H1 (cell line): Measurements from ENCODE around the gene TMEM255B.

Experiments used
- SIN3A ChIP-seq, 2 experiments: IDR thresholded peaks in 1 of 2; conservative IDR thresholded peaks in 1 of 2; 2 replicates each; pipeline ENCODE4 v1.6.1; 2011 to 2012; ENCODE audit warnings: low read length in 2 of 2, improper control_type of control experiment in 1 of 2, low read depth in 1 of 2, mild to moderate bottlenecking in 1 of 2
- TAF1 ChIP-seq: IDR thresholded peaks from 2 replicates; pipeline ENCODE4 v1.6.1; 2011; ENCODE audit warnings: mild to moderate bottlenecking, low read depth, low read length
- TF ChIP-seq, protein P1 (sequence below), 3 experiments: IDR thresholded peaks; 1 replicate in 2 of 3; 2 replicates in 1 of 3; pipeline versions ENCODE4 v1.5.1 to v1.6.1; 2011; ENCODE audit warnings: low read length in 3 of 3, mild to moderate bottlenecking in 3 of 3, inconsistent platforms in 2 of 3, low read depth in 1 of 3, moderate library complexity in 1 of 3; ENCODE audit not compliant: insufficient read depth in 1 of 3; ENCODE audit errors: control extremely low read depth in 1 of 3

DNA sequence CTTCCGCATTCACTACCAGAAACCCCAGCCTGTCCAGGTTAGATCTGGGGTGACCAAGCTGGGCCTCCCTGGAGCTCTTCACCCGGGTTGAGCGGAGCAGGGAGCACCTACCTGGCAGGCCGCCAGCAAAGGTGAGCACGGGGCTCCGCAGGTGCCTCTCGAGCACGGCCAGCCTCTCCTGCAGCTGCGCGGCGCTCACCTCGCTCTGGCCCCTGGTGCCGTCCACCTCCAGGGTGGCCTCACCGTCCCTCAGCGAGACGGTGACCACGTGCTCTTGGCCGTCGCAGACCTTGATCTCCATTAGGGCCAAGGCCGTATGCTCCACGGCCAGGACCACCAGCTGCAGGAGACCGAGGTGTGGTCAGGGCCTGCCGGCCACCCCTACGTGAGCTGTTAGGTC, 62.8 kb downstream of the TMEM255B start:
- TF ChIP-seq SIN3A (conservative IDR thresholded peaks at IDR 0.05 in 1 of 2, IDR thresholded peaks at IDR 0.05 in 1 of 2; ENCODE audit: low read depth in 1 of 2, low read length in 2 of 2) (no peak), TAF1 (no peak)
- TF ChIP-seq, protein P1, sequence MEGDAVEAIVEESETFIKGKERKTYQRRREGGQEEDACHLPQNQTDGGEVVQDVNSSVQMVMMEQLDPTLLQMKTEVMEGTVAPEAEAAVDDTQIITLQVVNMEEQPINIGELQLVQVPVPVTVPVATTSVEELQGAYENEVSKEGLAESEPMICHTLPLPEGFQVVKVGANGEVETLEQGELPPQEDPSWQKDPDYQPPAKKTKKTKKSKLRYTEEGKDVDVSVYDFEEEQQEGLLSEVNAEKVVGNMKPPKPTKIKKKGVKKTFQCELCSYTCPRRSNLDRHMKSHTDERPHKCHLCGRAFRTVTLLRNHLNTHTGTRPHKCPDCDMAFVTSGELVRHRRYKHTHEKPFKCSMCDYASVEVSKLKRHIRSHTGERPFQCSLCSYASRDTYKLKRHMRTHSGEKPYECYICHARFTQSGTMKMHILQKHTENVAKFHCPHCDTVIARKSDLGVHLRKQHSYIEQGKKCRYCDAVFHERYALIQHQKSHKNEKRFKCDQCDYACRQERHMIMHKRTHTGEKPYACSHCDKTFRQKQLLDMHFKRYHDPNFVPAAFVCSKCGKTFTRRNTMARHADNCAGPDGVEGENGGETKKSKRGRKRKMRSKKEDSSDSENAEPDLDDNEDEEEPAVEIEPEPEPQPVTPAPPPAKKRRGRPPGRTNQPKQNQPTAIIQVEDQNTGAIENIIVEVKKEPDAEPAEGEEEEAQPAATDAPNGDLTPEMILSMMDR (IDR thresholded peaks at IDR 0.05; ENCODE audit: control extremely low read depth in 1 of 3, insufficient read depth in 1 of 3, low read depth in 1 of 3, low read length in 3 of 3) = no peak
